ENCODE results near the gene FGF14. TPM values are rescaled to one million over a fixed set of nuclear protein-coding genes. Genes with fewer than 3 reads are reported as not detected.

Gene FGF14
- total RNA-seq, 1 donor from 2014 or later = not detected

- TF ChIP-seq CTCF (IDR thresholded peaks at IDR 0.05) = no peak
- ATAC-seq (ENCODE audit: low read depth) (no peak), DNase-seq (no peak)
- H3K4me3 Mint-ChIP-seq = no peak overlapping the region
- no peaks in the 10 kb centered on the region for H3K9me3 Mint-ChIP-seq
- H3K27ac Mint-ChIP-seq = no peak overlapping the region
- ChIA-PET POLR2A (no interaction called here), CTCF (no interaction called here)
- intact Hi-C loops (cut with micrococcal nuclease) = loop anchor here (10.0 kb wide), 1 partner anchor 1811 kb away; the partner anchor contains the start of gene GGACT
- H3K4me1 Mint-ChIP-seq = peaks cover 20% of the 10 kb centered on the region
- H3K27me3 Mint-ChIP-seq = peaks cover 21% of the 10 kb centered on the region
- H3K36me3 Mint-ChIP-seq (ENCODE audit: low read depth) = no peaks in the 10 kb centered on the region
Observed at GRCh38 chr13:102395939-102396338, 5.9 kb downstream of the FGF14 start.

GRCh38 chr13:102395174-102395573, 6.7 kb downstream of the FGF14 start:
- Mint-ChIP-seq H3K27me3 (peaks cover 19% of the 10 kb centered on the region), H3K9me3 (no peaks in the 10 kb centered on the region), H3K27ac (no peak overlapping the region), H3K36me3 (ENCODE audit: low read depth) (no peaks in the 10 kb centered on the region), H3K4me1 (peaks cover 14% of the 10 kb centered on the region), H3K4me3 (peak overlapping the region; percentile 87)
- ATAC-seq (ENCODE audit: low read depth) (no peak), DNase-seq (no peak)
- POLR2A ChIA-PET = interaction anchor here (2.0 to 2.2 kb wide), 2 partner anchors 201 to 451 kb away, joined by 9 read pairs; partner anchors contain the start of gene ERCC5
- CTCF ChIA-PET = no interaction called here
- no peak for TF ChIP-seq CTCF (IDR thresholded peaks at IDR 0.05)
- intact Hi-C loops (cut with micrococcal nuclease) = loop anchor here (10.0 kb wide), 1 partner anchor 1810 kb away; the partner anchor contains the start of gene GGACT

GRCh38 chr13:102394158-102395053, 7.4 kb downstream of the FGF14 start:
- intact Hi-C loops (cut with micrococcal nuclease) = loop anchor here (1.0 to 10.0 kb wide), 5 partner anchors 202 to 1810 kb away; partner anchors contain the start of genes ERCC5, GGACT, TEX30 and TMTC4
- peak; percentile 94 for ATAC-seq (ENCODE audit: low read depth)

GRCh38 chr13:102392481-102393209, 9.2 kb downstream of the FGF14 start:
- Mint-ChIP-seq H3K4me3 (no peak overlapping the region), H3K27ac (no peak overlapping the region), H3K4me1 (peaks cover 7% of the 10 kb centered on the region), H3K36me3 (ENCODE audit: low read depth) (no peaks in the 10 kb centered on the region), H3K9me3 (no peaks in the 10 kb centered on the region), H3K27me3 (peaks cover 18% of the 10 kb centered on the region)
- TF ChIP-seq CTCF (IDR thresholded peaks at IDR 0.05) = no peak
- ChIA-PET CTCF (no interaction called here), POLR2A (no interaction called here)
- intact Hi-C loops (cut with micrococcal nuclease) = loop anchor here (5.0 to 10.0 kb wide), 2 partner anchors 1720 to 1808 kb away; partner anchors contain the start of genes GGACT and TMTC4
- DNase-seq = no peak
- no peak for ATAC-seq (ENCODE audit: low read depth)

More at GRCh38 chr13:102394158-102395053, 7.4 kb downstream of the FGF14 start:
- POLR2A ChIA-PET = interaction anchor here (2.0 to 2.2 kb wide), 2 partner anchors 202 to 452 kb away, joined by 9 read pairs; partner anchors contain the start of gene ERCC5
- H3K36me3 Mint-ChIP-seq (ENCODE audit: low read depth) = no peaks in the 10 kb centered on the region
- peaks cover 8% of the 10 kb centered on the region for H3K4me1 Mint-ChIP-seq
- H3K27me3 Mint-ChIP-seq = peaks cover 16% of the 10 kb centered on the region
- H3K9me3 Mint-ChIP-seq = no peaks in the 10 kb centered on the region
- peak overlapping the region; percentile 56 for H3K27ac Mint-ChIP-seq
- H3K4me3 Mint-ChIP-seq = peak overlapping the region; percentile 87
- CTCF ChIA-PET = no interaction called here
- TF ChIP-seq CTCF (IDR thresholded peaks at IDR 0.05) = no peak
- DNase-seq = peak; percentile 88

GRCh38 chr13:102386461-102386860, 15.4 kb downstream of the FGF14 start:
- CTCF ChIA-PET = no interaction called here

More at GRCh38 chr13:102386461-102386860, 15.4 kb downstream of the FGF14 start:
- Mint-ChIP-seq H3K4me1 (no peaks in the 10 kb centered on the region), H3K27ac (no peak overlapping the region), H3K9me3 (no peaks in the 10 kb centered on the region), H3K27me3 (peaks cover 16% of the 10 kb centered on the region), H3K36me3 (ENCODE audit: low read depth) (no peaks in the 10 kb centered on the region), H3K4me3 (no peak overlapping the region)
- no peak for TF ChIP-seq CTCF (IDR thresholded peaks at IDR 0.05)
- ATAC-seq (ENCODE audit: low read depth) (no peak), DNase-seq (no peak)
- POLR2A ChIA-PET = no interaction called here
- intact Hi-C loops (cut with micrococcal nuclease) = no loop called here

Data from activated B cell treated with CpG ODN at 0.5 μM for 24 hours (primary cell).